Measurements from ENCODE around the gene SCGN. TPM values are rescaled to one million over a fixed set of nuclear protein-coding genes. Genes with fewer than 3 reads are reported as not detected.

SCGN gene
- total RNA-seq, 1 donor from 2014 or later, result not detected

- no peak for DNase-seq (ENCODE audit: low spot score)
- H3K4me3 Mint-ChIP-seq (ENCODE audit: unreplicated experiment), result no peak overlapping the region
- H3K27me3 Mint-ChIP-seq (ENCODE audit: low read depth), result peaks cover 7% of the 10 kb centered on the region
- H3K4me1 Mint-ChIP-seq (ENCODE audit: low read depth), result no peaks in the 10 kb centered on the region
- TF ChIP-seq, protein P1, sequence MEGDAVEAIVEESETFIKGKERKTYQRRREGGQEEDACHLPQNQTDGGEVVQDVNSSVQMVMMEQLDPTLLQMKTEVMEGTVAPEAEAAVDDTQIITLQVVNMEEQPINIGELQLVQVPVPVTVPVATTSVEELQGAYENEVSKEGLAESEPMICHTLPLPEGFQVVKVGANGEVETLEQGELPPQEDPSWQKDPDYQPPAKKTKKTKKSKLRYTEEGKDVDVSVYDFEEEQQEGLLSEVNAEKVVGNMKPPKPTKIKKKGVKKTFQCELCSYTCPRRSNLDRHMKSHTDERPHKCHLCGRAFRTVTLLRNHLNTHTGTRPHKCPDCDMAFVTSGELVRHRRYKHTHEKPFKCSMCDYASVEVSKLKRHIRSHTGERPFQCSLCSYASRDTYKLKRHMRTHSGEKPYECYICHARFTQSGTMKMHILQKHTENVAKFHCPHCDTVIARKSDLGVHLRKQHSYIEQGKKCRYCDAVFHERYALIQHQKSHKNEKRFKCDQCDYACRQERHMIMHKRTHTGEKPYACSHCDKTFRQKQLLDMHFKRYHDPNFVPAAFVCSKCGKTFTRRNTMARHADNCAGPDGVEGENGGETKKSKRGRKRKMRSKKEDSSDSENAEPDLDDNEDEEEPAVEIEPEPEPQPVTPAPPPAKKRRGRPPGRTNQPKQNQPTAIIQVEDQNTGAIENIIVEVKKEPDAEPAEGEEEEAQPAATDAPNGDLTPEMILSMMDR (IDR thresholded peaks at IDR 0.05), result no peak
- H3K36me3 Mint-ChIP-seq (ENCODE audit: low read depth), result no peaks in the 10 kb centered on the region
- H3K9me3 Mint-ChIP-seq (ENCODE audit: low read depth), result no peaks in the 10 kb centered on the region
- no peak overlapping the region for H3K27ac Mint-ChIP-seq (ENCODE audit: unreplicated experiment)
These were observed 49.8 kb downstream of the SCGN start for GRCh38 chr6:25701807-25702206.

DNA sequence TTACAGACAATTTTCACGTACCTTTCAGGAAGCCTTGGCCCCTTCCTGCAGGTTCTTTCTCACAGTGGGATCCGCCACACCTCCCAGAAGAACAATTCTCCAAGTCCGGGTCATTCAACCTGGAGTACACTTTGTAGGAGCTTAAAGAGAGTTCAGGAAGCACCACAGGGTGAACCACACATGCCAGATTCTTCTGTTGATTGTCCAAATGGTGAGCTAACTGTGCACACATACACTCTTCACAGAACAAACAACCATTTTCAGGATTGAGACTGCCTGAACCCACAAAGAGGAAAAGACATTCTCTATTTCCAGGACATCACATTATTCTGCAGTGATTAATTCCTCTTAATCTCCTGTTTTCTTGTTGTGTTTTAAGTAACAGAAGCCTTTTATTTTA lies 51.0 kb downstream of the SCGN start:
- Mint-ChIP-seq H3K9me3 (ENCODE audit: low read depth) (no peaks in the 10 kb centered on the region), H3K27ac (ENCODE audit: unreplicated experiment) (no peak overlapping the region), H3K4me1 (ENCODE audit: low read depth) (no peaks in the 10 kb centered on the region), H3K36me3 (ENCODE audit: low read depth) (no peaks in the 10 kb centered on the region), H3K4me3 (ENCODE audit: unreplicated experiment) (no peak overlapping the region), H3K27me3 (ENCODE audit: low read depth) (peaks cover 12% of the 10 kb centered on the region)
- TF ChIP-seq, protein P1 (IDR thresholded peaks at IDR 0.05), result no peak
- DNase-seq (ENCODE audit: low spot score), result no peak

DNA sequence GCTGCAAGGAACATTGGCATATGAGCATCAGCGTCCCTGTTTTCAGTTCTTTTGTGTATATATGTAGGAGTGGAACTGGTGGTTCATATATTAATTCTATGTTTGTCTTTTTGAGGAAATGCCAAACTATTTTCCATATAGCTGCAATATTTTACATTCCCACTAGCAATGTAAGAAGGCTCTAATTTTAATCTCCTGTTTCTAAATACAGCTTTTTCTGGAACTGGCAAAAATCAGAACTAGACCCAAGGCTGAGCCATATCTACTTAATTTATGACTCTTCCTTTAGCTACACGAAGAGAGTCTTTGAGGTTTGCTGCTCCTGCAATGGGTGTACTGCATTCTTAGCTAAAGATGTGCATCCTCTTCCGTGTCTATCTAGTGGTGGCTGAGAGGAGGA lies 52.0 kb downstream of the SCGN start:
- TF ChIP-seq, protein P1 (IDR thresholded peaks at IDR 0.05), result no peak
- DNase-seq (ENCODE audit: low spot score), result no peak
- Mint-ChIP-seq H3K27ac (ENCODE audit: unreplicated experiment) (no peak overlapping the region), H3K36me3 (ENCODE audit: low read depth) (no peaks in the 10 kb centered on the region), H3K4me3 (ENCODE audit: unreplicated experiment) (no peak overlapping the region), H3K4me1 (ENCODE audit: low read depth) (no peaks in the 10 kb centered on the region), H3K27me3 (ENCODE audit: low read depth) (peaks cover 12% of the 10 kb centered on the region), H3K9me3 (ENCODE audit: low read depth) (no peaks in the 10 kb centered on the region)

- no peak for DNase-seq (ENCODE audit: low spot score)
- no peak overlapping the region for H3K4me3 Mint-ChIP-seq (ENCODE audit: unreplicated experiment)
- H3K27ac Mint-ChIP-seq (ENCODE audit: unreplicated experiment), result peak overlapping the region; percentile 10
- peaks cover 12% of the 10 kb centered on the region for H3K27me3 Mint-ChIP-seq (ENCODE audit: low read depth)
- TF ChIP-seq, protein P1 (IDR thresholded peaks at IDR 0.05), result no peak
- H3K4me1 Mint-ChIP-seq (ENCODE audit: low read depth), result no peaks in the 10 kb centered on the region
- no peaks in the 10 kb centered on the region for H3K9me3 Mint-ChIP-seq (ENCODE audit: low read depth)
- no peaks in the 10 kb centered on the region for H3K36me3 Mint-ChIP-seq (ENCODE audit: low read depth)
These were observed 54.4 kb downstream of the SCGN start for GRCh38 chr6:25706314-25707014.

GRCh38 chr6:25709761-25710160 lies 57.7 kb downstream of the SCGN start:
- no peaks in the 10 kb centered on the region for H3K4me1 Mint-ChIP-seq (ENCODE audit: low read depth)
- TF ChIP-seq, protein P1 (IDR thresholded peaks at IDR 0.05), result no peak
- no peak overlapping the region for H3K4me3 Mint-ChIP-seq (ENCODE audit: unreplicated experiment)
- H3K27me3 Mint-ChIP-seq (ENCODE audit: low read depth), result peaks cover 10% of the 10 kb centered on the region
- no peak overlapping the region for H3K27ac Mint-ChIP-seq (ENCODE audit: unreplicated experiment)
- H3K9me3 Mint-ChIP-seq (ENCODE audit: low read depth), result no peaks in the 10 kb centered on the region
- H3K36me3 Mint-ChIP-seq (ENCODE audit: low read depth), result no peaks in the 10 kb centered on the region
- DNase-seq (ENCODE audit: low spot score), result no peak
